22Rv1 (cell line): ENCODE results near the gene TTBK1.

Experiments
- H3K27ac ChIP-seq: fragments of 450-650 bp; 2 replicates; pipeline ENCODE4 v1.5.1; 2017
- ZFX ChIP-seq: fragments of 450-650 bp; IDR thresholded peaks from 2 replicates; pipeline ENCODE4 v1.6.1; 2017; ENCODE audit warnings: antibody characterized with exemption, borderline replicate concordance
- TF ChIP-seq, protein P1 (sequence below): fragments of 450-650 bp; IDR thresholded peaks from 2 replicates; pipeline ENCODE4 v1.5.1; 2017; ENCODE audit warnings: mild to moderate bottlenecking

TTBK1 gene

GRCh38 chr6:43280234-43280633, 37.0 kb downstream of the TTBK1 start:
- no peak overlapping the region for H3K27ac ChIP-seq
- TF ChIP-seq, protein P1, sequence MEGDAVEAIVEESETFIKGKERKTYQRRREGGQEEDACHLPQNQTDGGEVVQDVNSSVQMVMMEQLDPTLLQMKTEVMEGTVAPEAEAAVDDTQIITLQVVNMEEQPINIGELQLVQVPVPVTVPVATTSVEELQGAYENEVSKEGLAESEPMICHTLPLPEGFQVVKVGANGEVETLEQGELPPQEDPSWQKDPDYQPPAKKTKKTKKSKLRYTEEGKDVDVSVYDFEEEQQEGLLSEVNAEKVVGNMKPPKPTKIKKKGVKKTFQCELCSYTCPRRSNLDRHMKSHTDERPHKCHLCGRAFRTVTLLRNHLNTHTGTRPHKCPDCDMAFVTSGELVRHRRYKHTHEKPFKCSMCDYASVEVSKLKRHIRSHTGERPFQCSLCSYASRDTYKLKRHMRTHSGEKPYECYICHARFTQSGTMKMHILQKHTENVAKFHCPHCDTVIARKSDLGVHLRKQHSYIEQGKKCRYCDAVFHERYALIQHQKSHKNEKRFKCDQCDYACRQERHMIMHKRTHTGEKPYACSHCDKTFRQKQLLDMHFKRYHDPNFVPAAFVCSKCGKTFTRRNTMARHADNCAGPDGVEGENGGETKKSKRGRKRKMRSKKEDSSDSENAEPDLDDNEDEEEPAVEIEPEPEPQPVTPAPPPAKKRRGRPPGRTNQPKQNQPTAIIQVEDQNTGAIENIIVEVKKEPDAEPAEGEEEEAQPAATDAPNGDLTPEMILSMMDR, result no peak
- TF ChIP-seq ZFX, result no peak

DNA sequence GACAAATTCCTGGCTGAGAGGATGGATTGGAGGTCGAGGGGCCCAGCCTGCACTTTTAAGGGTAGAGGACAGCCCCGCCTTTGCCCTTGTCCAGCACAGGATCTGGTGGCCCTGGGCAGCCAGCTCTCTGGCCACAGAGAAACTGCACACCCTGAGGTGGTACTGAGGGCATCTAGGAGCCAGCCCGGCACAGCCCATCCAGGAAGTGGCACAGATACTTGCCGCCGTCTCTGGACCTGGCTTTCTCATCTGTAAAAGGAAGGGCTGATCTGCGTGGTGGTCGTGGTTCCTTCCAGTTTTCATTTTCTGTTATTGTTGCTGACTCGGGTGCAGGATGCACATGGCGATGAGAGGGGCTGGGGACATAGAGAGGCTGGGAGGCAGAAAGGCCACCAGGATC, 38.8 kb downstream of the TTBK1 start:
- H3K27ac ChIP-seq, result no peak overlapping the region
- no peak for TF ChIP-seq ZFX
- TF ChIP-seq, protein P1, result no peak

DNA sequence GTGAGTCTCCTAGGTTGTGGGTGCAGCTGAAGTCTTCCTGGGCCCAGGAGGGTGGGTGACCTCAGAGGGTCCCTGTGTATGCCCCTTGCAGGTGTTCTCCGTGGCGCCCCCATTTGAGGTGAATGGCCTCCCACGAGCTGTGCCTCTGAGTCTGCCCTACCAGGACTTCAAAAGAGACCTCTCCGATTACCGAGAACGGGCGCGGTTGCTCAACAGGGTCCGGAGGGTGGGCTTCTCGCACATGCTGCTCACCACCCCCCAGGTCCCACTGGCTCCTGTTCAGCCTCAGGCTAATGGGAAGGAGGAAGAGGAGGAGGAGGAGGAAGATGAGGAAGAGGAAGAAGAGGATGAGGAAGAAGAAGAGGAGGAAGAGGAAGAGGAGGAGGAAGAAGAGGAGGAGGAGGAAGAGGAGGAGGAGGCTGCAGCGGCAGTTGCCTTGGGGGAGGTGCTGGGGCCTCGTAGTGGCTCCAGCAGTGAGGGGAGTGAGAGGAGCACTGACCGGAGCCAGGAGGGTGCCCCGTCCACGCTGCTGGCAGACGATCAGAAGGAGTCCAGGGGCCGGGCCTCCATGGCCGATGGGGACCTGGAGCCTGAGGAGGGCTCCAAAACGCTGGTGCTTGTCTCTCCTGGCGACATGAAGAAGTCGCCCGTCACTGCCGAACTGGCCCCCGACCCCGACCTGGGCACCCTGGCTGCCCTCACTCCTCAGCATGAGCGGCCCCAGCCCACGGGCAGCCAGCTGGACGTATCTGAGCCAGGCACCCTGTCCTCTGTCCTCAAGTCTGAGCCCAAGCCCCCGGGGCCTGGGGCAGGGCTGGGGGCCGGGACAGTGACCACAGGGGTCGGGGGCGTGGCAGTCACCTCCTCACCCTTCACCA, 39.6 kb downstream of the TTBK1 start:
- H3K27ac ChIP-seq, result no peak overlapping the region
- no peak for TF ChIP-seq ZFX
- TF ChIP-seq, protein P1, result no peak

DNA sequence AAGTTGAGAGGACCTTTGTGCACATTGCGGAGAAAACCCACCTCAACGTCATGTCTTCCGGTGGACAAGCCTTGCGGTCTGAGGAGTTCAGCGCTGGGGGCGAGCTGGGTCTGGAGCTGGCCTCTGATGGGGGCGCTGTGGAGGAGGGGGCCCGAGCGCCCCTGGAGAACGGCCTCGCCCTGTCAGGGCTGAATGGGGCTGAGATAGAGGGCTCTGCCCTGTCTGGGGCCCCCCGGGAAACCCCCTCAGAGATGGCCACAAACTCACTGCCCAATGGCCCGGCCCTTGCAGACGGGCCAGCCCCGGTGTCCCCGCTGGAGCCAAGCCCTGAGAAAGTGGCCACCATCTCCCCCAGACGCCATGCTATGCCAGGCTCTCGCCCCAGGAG, 40.2 kb downstream of the TTBK1 start:
- TF ChIP-seq, protein P1, result no peak
- no peak overlapping the region for H3K27ac ChIP-seq

DNA sequence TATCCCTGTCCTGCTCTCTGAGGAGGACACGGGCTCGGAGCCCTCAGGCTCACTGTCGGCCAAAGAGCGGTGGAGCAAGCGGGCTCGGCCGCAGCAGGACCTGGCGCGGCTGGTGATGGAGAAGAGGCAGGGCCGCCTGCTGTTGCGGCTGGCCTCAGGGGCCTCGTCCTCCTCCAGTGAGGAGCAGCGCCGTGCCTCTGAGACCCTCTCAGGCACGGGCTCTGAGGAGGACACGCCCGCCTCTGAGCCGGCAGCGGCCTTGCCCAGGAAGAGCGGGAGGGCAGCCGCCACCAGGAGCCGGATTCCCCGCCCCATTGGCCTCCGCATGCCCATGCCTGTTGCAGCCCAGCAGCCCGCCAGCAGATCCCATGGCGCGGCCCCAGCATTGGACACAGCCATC, 40.6 kb downstream of the TTBK1 start:
- no peak overlapping the region for H3K27ac ChIP-seq
- TF ChIP-seq ZFX, result no peak
- TF ChIP-seq, protein P1, result no peak

DNA sequence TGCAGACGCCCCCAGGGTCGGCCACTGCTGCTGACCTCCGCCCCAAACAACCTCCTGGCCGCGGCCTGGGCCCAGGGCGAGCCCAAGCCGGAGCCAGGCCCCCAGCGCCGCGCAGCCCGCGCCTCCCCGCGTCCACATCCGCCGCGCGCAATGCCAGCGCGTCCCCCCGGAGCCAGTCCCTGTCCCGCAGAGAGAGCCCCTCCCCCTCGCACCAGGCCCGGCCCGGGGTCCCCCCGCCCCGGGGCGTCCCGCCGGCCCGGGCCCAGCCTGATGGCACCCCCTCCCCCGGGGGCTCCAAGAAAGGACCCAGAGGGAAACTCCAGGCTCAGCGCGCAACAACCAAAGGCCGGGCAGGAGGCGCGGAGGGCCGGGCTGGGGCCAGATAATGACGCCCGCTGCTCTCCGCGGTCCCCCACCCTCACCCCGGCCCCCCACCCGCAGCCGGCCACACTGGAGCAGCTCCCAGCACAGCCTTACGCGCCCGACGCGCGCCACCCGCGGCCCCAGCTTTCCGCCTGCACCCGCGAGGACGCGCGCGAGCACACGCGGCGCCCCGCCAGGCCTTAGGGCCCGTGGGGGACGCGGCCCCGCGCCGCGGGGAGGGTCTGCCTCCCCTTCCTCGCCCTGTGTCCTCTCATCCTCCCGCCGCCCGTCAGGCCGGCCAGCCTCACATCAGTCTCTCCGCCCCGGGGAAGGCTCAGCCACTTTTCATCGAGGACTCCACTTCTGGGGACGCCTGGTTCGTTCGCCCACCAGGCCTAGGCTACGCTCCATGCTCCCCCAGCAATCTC, 41.9 kb downstream of the TTBK1 start:
- TF ChIP-seq, protein P1, result no peak
- no peak for TF ChIP-seq ZFX
- H3K27ac ChIP-seq, result no peak overlapping the region

GRCh38 chr6:43285832-43286231, 42.6 kb downstream of the TTBK1 start:
- no peak for TF ChIP-seq ZFX
- TF ChIP-seq, protein P1, result no peak
- no peak overlapping the region for H3K27ac ChIP-seq
